Measurements from ENCODE around the gene RNF31.

DNA sequence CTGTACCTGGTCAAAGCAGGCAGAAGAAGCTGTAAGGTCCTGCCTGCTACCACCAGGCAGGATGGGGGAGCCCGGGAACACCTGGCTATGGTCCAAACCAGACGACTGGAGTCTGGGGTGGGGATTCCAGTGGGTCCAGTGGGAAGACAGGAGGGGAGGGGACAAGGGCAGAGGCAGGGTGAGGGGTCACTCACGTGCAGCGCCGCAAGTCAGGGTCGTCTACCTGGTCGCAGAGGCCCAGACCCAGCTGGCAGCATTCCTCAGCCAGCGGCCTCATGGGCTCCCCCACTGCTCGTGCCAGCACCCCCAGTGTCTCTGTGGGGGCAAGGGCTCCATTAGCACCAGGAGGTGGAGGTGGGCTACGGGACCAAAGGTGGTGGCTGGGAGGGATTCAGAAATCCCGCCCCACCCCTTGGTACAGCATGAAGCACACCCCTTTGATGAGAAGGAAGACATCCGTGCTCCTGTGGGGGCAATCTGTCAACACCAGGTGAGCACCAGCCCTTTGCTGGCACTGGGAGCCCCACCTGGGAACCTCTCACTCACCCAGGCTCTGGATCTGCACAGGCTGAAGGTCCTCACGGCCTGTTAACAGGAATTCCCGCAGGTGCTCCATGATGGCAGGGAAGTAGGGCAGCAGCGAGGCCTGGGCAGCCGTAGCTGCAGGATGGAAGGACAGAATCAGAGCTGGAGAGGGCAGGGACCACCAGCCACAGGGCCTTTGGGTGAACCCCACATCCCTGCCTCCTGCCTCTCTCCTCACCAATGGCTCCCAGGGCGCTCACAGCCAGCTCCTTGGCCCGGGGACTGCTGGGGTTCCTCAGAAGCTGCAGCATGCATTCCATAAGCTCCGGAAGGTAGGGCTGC is 37.0 kb downstream of the RNF31 start:
- TF ChIP-seq GATA2 (IDR thresholded peaks at IDR 0.05; ENCODE audit: low read depth, low read length) (no peak), GATA3 (IDR thresholded peaks at IDR 0.05; ENCODE audit: low read depth, low read length) (no peak)

Data from SH-SY5Y (cell line).